Measurements from ENCODE around the gene RBP3.

GRCh38 chr10:47364366-47364765 lies 16.2 kb downstream of the RBP3 start:
- TF ChIP-seq REST (IDR thresholded peaks at IDR 0.05; ENCODE audit: insufficient read depth in 1 of 2, low read depth in 2 of 2, low read length in 1 of 2) (no peak), POLR2AphosphoS5 (IDR thresholded peaks at IDR 0.05; ENCODE audit: low read depth, low read length) (no peak)
